Measurements from ENCODE around the gene SNRPA1.

DNA sequence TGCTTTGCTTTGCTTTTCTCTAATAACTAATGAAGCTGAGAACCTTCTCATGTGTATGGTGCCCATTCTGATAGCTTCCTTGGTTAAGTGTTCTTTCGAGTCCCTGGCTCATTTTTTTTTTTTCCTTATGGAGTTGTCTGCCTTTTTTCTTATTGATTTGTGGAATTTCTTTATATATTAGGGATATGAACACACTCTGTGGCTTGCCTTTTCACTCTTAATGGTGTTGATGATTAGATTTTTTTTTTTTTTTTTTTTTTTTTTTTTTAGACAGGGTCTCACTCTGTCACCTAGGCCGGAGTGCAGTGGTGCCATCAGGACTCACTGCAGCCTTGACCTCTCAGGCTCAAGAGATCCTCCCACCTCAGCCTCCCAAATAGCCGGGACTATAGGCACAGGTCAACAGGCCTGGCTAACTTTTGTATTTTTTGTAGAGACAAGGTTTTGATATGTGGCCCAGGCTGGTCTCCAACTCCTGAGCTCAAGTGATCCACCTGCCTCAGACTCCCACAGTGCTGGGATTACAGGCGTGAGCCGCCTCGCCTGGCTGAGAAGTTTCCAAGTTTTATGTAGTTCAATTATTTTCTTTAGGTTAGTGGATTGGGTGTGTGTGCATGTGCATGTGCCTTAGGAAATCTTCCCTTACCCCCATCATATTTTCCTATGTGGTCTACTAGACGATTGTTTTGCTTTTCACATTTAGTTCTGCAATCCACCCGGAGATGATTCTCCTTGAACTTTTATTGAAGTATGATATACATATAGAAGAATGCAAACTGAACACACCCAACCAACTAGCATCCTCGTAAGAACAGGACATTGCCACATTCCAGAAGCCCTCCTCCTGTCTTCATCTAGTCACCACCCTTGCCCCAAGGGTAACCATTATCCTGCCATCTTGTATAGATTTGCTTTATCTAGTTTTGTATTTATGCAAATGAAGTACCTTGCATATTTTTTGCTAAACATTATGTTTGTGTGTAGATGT, 1.7 kb upstream of the SNRPA1 start:
- TF ChIP-seq, protein P1, sequence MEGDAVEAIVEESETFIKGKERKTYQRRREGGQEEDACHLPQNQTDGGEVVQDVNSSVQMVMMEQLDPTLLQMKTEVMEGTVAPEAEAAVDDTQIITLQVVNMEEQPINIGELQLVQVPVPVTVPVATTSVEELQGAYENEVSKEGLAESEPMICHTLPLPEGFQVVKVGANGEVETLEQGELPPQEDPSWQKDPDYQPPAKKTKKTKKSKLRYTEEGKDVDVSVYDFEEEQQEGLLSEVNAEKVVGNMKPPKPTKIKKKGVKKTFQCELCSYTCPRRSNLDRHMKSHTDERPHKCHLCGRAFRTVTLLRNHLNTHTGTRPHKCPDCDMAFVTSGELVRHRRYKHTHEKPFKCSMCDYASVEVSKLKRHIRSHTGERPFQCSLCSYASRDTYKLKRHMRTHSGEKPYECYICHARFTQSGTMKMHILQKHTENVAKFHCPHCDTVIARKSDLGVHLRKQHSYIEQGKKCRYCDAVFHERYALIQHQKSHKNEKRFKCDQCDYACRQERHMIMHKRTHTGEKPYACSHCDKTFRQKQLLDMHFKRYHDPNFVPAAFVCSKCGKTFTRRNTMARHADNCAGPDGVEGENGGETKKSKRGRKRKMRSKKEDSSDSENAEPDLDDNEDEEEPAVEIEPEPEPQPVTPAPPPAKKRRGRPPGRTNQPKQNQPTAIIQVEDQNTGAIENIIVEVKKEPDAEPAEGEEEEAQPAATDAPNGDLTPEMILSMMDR (conservative IDR thresholded peaks at IDR 0.05) = no peak
- TF ChIP-seq ZFX (IDR thresholded peaks at IDR 0.05) = no peak
